NCI-H2196 treated with DMSO at 0.1 percent for 48 hours (cell line): Measurements from ENCODE around the gene ZNF536.
"Not testable (repeated sequence)": the region's sequence is repeated elsewhere in the genome, so short reads cannot be mapped to it uniquely, and the experiment has no call there.

Experiments used
- DNase-seq: peaks from one replicate; lab custom pipeline; 2025; ENCODE audit not compliant: unreplicated experiment; lab: John Stamatoyannopoulos, UW

Gene ZNF536

GRCh38 chr19:30408734-30409301 lies 36.6 kb downstream of the ZNF536 start:
- no peak for DNase-seq

- no peak for DNase-seq
These were observed 39.5 kb downstream of the ZNF536 start for GRCh38 chr19:30411714-30412113.

GRCh38 chr19:30416375-30416774 lies 44.2 kb downstream of the ZNF536 start:
- no peak for DNase-seq

GRCh38 chr19:30417166-30417565 lies 45.0 kb downstream of the ZNF536 start:
- not testable (repeated sequence) for DNase-seq

GRCh38 chr19:30419568-30420180 lies 47.5 kb downstream of the ZNF536 start:
- no peak for DNase-seq

GRCh38 chr19:30420316-30420715 lies 48.1 kb downstream of the ZNF536 start:
- no peak for DNase-seq

- no peak for DNase-seq
These were observed 48.7 kb downstream of the ZNF536 start for GRCh38 chr19:30420881-30421280.

- no peak for DNase-seq
These were observed 49.4 kb downstream of the ZNF536 start for GRCh38 chr19:30421571-30421970.

GRCh38 chr19:30423481-30423880 lies 51.3 kb downstream of the ZNF536 start:
- DNase-seq, result no peak

GRCh38 chr19:30425885-30426838 lies 54.0 kb downstream of the ZNF536 start:
- no peak for DNase-seq

GRCh38 chr19:30426864-30427263 lies 54.7 kb downstream of the ZNF536 start:
- DNase-seq, result no peak

- no peak for DNase-seq
These were observed 56.0 kb downstream of the ZNF536 start for GRCh38 chr19:30428092-30428680.

- no peak for DNase-seq
These were observed 56.7 kb downstream of the ZNF536 start for GRCh38 chr19:30428844-30429243.

- DNase-seq, result no peak
These were observed 58.1 kb downstream of the ZNF536 start for GRCh38 chr19:30430206-30430734.

GRCh38 chr19:30431591-30431990 lies 59.4 kb downstream of the ZNF536 start:
- no peak for DNase-seq

- DNase-seq, result no peak
These were observed 62.8 kb downstream of the ZNF536 start for GRCh38 chr19:30434797-30435594.

- DNase-seq, result no peak
These were observed 65.7 kb downstream of the ZNF536 start for GRCh38 chr19:30437869-30438268.

- no peak for DNase-seq
These were observed 67.1 kb downstream of the ZNF536 start for GRCh38 chr19:30439310-30439709.

- DNase-seq, result no peak
These were observed 68.8 kb downstream of the ZNF536 start for GRCh38 chr19:30441011-30441410.

- DNase-seq, result no peak
These were observed 70.5 kb downstream of the ZNF536 start for GRCh38 chr19:30442674-30443073.
